GM21723 (cell line): ENCODE measurements around the gene RGL4.
"Not testable (repeated sequence)": the region's sequence is repeated elsewhere in the genome, so short reads cannot be mapped to it uniquely, and the experiment has no call there.

ENCODE experiments used
- ATAC-seq: cut with Tn5 transposase; IDR thresholded peaks from one replicate; pipeline ENCODE4 v1.9.1; 2021; ENCODE audit warnings: mild to moderate bottlenecking, moderate library complexity; ENCODE audit not compliant: unreplicated experiment

RGL4 gene, protein sequence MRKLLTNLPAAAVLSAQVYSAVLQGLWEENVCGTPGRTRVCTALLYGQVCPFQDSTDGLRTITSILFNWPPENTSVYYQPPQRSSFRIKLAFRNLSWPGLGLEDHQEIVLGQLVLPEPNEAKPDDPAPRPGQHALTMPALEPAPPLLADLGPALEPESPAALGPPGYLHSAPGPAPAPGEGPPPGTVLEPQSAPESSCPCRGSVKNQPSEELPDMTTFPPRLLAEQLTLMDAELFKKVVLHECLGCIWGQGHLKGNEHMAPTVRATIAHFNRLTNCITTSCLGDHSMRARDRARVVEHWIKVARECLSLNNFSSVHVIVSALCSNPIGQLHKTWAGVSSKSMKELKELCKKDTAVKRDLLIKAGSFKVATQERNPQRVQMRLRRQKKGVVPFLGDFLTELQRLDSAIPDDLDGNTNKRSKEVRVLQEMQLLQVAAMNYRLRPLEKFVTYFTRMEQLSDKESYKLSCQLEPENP

DNA sequence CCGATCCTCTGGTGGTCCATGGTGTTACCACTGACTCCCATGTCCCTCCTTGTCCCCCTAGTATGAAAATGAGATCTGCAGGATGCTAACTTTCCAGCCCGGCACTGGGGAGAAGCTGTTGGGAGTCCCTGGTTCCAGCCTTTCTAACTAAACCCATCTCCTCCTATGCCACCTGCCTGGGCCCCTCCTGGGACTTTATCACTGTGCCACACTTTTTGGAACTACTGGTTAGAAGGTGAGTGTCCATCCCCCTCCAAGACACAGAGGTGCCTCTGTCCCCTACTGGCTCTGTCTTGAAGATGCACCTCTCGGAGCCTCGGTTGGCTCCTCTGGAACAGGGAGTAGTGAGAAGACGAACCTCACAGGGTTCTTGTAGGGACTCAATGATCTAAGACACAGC lies at the start of gene RGL4:
Gene RGL4, plus strand, starts transcription at position 301 of the 400 bp plus-strand sequence. CDS start 1,018 bp downstream, outside the sequence.
- ATAC-seq = no peak

DNA sequence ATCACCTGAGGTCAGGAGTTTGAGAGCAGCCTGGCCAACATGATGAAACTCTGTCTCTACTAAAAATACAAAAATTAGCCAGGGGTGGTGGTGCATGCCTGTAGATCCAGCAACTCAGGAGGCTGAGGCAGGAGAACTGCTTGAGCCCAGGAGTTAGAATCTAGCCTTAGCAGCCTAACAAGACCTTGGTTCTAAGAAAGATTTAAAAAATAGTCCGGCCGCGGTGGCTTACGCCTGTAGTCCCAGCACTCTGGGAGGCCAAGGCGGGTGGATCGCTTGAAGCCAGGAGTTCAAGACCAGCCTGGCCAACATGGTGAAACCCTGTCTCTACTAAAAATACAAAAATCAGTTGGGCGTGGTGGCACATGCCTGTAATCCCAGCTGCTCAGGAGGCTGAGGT lies 44.3 kb upstream of the RGL4 start:
- ATAC-seq = not testable (repeated sequence)

DNA sequence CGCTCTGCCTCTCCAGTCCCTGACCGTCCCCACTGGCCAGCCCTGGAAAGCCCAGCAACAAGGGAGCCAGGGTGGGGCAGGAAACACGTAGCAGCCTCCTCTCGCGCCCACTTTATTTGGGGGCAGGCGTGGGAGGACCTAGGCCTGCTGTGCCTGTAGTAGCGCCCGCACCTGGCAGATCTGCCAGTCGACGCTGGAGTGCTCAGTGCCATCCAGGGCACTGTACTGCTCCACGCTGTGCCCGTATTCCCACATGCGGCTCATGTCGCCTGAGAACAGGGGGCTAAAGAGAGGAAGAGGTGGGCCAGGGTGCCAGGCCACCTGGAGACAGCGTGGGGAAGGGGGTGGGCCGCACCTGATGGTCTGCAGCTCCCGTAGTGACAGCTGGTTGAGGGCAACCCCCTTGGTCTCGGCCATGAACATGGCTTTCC lies 41.7 kb upstream of the RGL4 start:
- ATAC-seq = no peak

DNA sequence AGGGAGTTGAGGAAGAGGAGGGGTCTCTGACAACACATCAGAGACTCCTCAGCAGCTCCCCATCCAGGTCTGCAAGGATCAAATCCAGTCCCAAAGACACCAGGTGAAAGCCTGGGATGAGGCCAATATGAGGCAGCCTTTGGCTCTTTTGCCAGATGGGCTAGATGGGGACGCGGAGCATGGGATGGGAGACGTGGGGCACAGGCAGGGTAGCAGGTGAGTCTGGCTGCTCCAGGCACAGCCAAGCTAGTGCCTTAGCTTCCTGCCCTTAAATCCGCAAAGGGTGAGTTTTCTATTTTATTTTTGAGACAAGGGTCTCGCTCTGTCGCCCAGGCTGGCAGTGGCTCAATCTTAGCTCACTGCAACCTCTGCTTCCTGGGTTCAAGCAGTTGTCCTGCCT lies 39.1 kb upstream of the RGL4 start:
- no peak for ATAC-seq

DNA sequence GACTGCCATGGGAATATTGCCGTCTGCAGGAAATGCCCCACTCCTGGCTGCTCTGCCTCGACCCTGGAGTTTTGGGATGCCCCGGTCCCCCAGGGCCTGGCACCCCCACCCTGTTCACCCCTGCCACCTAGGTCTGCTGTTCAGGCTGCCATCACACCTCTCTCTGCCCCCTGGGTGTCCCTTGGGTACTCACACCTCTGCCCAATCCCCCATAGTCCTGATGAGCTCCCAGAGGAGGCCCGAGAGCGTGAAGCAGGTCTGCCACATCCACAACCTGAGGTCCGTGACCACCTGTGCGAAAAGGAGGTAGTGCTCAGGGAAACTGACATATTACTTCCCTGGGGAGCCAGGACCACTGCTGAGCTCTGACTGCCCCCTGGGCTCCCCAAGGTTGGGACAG lies 38.5 kb upstream of the RGL4 start:
- ATAC-seq = no peak

DNA sequence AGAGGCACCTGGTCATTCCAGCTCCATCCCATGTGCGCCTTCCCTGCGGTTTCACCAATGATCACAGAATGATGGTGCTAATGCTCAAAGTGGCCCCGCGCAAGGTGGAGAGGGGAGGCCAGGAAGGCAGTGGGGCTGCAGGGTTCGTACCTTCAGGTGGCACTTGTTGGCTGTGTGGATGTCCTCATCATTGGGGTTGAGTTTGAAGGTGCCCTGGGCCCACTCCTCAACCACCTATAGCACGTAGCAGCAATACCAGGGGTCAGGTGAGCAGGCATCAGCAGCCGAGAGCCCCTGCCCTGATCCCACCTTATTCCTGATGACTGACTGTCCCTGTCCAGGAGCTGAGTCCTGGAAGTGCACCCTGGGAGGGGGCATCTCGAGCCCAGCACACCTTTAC lies 38.1 kb upstream of the RGL4 start:
- no peak for ATAC-seq

DNA sequence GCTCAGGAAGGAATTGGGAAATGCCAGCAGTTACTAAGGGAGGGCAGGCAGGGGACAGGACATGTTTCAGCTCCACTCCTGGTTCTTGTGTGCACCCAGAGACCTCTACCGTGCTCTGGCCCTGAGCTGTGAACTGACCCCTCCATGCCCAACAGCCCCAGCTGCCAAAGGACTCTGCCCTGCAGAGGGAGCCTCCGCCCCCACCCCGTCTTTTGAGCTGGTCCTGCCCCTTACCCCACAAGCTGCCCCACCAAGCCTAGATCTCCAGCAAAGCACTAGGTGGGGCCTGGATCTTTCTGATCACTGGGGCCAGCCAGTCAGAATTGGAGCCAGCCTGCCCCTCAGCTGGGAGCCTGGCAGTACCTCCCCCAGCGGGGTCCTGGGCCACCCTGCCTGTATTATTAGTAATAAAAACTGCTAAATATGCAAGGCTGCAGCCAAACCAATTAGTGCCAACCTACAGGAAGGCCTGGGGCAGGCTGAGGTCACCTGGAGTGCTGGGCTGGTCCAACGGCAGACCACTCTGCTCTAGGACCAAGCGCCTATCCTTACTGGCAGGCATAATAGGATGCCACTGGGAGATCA lies 34.8 kb upstream of the RGL4 start:
- no peak for ATAC-seq

DNA sequence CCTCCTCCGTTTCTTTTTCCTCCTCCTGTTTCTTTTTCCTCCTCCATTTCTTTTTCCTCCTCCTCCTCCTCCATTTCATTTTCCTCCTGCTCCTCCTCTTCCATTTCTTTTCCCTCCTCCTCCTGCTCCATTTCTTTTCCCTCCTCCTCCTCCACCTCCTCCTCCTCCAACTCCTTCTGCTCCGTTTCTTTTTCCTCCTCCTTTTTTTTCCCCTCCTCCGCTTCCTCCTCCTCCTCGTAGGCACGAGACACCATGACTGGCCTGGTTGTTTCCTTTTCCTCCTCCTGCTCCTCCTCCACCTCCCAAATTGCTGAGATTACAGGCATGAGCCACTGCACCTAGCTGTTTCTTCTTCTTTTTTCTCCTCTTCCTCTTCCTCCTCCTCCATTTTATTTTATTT lies 33.1 kb upstream of the RGL4 start:
- no peak for ATAC-seq

DNA sequence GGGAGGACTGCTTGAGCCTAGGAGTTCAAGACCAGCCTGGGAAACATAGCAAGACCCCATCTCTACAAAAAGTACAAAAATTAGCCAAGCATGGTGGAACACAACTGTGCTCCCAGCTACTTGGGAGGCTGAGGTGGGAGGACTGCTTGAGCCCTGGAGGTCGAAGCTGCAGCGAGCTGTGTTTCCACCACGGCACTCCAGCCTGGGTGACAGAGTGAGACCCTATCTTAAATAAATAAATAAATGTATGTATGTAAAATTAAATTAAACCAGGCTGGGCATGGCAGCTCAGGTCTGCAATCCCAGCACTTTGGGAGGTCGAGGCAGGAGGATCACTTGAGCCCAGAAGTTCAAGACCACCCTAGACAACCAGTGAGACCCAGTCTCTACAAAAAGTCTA lies 30.4 kb upstream of the RGL4 start:
- not testable (repeated sequence) for ATAC-seq

DNA sequence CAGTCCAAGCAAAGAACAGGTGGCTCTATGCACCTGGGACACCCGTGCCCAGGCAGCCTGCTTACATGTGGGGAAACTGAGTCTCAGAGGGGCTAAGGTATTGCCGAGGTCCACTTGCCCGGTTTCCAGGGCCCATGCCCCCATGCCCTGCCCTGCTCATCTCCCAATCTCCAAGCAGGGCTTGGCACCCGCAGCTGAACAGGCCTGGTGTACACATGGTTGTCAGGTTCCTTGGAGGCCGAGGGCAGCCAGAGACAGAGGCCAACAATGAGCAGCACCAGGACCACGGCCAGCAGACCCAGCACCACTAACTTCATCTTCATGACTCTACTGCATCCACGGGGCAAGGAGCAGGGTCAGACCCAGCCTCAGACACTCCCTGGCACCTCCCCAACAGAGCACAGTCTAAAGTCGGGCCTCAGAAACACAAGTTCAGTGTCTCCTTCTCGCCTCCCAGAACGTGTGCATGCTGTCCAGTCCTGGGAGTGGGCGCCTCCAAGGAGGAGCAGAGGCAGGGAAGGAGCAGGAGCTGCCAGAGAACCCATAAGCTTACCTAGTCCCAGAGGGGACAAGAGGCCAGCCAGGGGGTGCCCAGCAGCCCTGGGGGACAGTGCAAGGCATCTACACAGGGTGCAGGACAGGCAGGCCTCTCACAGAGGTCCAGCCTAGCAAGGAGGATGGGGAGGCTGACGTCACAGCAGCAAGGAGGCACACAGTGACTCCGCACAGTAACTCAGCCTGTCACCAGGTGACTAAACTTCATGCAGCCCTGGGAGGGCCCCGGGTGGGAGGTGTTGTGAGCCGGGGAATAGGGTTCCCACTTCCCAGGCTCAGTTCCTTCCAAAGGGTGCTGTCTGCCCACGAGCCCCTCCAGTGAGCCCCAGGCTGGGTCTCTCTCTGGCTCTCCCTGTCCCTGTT lies 20.2 kb upstream of the RGL4 start:
- ATAC-seq = no peak

DNA sequence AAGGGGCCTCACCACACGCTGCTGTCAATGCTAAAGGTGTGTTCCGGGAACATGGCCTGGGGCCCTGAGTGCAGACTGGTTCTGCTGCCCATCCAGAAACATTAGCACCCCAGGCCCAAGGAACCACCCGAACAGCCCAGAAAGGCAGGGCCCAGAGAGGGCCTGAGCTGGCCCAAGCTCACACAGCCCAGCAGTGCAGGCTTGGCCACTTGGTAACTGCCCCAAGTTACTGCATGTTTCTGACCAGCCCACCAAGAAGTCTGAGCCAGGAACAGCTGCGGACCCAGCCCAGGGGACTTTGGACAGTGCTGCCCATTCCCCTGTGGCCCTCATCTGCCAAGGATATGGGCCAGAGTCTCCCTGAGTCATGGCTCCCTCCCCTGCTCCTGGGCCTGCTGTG lies 19.4 kb upstream of the RGL4 start:
- ATAC-seq = not testable (repeated sequence)

DNA sequence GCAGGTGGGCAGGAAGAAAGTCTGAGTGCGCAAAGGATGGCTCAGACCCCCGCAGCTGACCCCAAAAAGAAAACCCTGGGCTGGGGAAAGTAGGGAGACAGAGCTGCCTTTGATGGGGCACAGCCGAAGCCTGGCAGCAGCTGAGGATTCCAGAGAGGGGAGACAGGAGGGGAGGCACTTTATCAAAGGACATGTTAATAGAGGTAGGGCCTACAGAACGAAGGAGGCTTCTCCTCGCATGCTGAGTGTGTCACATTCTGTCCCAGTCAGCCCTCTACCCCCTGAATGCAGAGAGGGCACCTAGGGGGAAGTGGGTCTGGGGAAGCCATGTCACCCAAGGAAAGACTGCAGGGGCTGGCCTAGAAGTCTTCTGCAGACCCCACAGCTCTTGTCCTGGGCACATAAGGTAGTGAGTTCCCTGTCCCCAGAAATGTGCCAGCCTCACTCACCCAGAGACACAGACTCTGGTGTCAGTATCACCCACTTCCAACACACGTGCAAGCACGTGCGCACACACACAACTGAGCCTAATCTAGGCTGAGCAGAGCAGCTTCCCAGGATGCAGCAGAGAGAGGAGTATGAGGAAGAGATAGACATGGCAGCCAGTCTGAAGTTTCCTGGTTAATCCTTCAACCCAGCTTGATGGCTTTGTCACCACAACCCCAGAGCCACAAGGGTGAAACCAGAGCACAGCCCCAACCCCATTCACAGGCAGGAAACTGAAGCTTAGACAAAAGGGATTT lies 18.3 kb upstream of the RGL4 start:
- not testable (repeated sequence) for ATAC-seq

DNA sequence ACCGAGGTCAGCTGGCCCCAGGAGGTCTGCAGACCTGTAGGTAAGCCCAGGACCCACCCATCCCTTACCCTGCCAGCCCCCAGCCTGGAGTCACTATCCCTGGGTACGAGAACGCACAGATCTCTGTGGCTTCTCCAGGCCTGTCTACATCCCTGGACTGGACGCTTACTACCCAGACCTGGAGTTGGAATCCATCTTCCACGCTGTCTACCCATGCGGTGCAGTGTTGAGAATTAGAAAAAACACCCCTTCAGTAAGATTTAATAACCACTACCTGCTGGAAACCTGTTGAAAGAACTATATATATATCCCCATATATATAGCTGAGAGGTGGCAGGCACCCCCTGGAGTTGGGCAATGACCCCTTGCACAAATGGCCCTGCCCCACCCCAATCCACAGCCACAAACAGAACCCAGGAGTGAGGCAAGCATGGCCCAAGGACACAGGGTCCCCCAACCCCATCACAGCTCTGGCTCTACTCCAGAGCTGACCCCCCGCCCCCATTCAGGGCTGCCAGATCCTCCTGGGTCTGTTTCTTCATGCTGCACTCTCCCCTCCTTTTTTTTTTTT lies 17.7 kb upstream of the RGL4 start:
- no peak for ATAC-seq

DNA sequence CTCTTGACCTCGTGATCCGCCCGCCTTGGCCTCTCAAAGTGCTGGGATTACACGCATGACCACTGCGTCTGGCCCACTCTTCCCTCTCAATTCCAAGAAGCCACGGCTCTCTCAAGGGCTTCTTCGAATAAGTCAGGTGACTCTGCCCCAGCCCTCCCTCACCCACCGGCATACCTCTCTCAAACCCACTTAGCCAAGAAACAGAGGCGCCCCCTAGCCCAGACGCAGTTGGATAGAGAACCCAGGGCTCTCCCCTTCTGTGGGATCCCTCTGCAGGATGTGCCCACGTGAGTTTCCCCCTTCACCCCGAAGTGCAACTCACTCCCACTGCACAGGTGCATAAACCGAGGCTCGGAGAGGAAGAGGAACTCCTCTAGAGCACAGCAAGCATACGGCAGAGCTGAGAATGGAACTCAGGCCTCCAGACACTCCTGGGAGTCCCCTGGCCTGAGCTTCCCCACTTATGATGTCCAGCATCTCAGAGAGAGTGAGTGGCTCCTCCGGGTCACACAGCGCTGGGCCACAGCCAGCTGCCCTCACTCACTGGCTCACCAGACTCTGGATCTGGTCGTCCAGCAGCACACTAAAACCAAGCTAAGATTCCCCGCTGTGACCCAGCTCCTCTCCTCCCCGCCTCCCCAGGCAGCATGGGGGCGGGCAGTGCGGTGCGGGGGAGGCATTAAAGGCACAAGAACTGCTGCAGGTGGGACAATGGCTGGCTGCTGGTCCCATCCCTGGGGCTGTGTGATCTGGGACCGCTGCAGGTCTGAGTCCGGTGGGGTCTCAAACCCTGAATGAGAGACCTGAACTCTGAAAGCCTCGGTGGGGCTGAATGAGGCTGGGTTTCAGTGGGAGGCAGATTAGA lies 16.8 kb upstream of the RGL4 start:
- no peak for ATAC-seq

DNA sequence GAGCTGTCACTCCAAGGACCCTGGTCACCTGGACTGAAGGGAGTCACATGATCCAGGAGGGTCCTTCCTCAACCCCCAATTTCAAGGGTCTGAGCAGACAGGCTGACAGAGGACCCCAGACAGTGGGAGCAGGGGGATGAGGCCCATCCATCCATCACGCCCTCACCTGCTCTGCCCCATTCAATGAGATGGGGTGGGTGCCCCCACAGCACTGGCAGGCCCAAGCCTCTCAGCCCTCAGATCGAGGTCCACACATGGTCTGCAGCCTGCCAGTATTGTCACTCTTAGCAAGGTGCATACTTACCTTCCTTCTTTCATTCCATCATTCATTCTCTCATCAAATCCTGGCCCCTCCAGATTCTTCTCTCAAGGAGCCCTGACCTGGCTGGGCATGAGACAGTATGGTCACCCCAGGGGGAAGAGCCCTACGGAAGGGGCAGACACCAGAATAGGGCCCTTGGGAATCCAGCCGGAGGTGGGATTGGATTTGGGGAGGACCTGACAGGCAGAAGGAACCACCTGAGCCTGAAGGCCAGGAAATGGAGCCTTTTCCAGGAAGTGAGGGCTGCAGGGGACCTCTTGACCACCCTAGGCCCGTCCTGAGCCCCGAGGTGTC lies 15.8 kb upstream of the RGL4 start:
- ATAC-seq = not testable (repeated sequence)

DNA sequence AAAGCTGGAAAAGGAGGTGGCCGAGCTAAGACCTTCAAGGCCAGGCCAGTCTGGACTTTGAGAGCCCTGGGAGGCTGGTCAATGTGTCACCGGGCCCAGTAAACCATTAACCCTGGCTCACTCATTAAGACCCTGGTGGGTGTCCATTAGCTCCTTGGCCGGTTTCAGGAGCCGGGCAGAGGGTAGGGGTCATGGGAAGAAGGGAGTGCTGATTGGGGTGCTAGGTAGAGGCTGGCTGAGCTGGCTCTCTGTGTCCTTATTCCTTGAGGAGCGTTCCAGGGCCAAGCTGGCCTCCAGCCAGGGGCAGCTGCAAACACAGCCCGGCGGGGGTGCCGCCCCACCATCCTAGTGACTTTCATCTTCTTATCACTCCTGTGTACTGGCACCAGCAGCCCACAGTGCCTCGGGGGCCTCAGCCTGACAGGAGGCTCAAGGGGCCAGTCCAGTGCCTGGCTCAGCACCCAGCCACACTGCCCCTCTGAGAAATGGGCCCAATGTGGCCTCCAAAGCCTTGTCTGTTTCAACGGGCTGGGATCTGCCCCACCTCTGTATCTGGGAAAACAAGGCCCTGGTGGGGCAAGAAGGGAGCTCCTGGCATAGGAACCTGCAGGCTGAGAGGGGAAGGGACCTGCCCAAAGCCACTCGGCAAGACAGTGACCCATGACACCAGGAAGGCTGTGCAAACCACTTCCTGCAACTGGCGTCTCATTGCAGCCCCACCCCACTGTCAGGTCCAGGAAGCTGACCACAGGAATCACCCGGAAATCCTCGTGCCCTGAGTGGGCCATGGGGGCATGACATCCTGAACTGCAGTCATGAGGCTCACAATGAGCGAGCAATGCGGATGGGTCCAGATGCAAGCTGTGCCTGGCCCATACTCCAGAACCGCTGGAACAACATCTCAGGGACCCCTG lies 15.1 kb upstream of the RGL4 start:
- ATAC-seq = no peak

DNA sequence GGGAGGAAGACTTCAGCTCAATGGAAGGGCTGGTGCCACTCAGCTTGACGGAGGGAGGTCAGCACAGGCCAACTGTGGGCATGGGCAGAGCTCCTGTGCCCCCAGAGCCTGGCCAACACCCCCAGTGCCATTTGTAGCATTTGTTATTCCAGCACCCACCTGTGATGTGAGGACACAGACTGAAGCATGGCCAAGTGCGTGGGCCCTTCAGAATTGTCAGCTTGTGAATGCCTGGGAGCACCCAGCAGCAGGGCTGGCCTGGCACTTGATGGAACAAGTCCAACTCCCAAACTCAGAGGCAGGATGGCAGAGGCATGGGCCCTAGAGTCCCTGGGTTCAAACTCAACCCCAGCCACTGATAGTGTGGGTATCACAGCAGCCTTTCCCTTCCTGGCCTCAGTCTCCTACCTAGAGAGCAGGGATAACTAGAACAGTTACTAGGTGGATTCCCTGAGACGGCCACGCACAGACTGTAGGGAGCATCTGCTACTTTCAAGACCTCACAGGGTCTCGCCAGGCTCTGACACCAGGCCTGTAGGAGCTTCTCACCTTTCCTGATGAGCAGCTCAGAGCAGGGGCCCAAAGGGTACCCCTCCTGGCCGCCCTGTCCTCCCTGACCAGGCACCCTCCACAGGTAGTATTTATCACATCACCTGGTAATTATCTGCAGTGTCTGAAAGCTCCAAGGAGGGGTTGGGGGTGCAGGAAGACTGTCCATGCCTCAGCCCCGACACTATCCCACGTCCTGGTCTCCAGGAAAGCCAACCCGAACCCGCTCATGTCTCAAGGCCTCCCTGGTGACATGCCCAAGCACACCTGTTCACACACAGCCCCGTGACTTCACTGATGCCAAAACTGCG lies 13.7 kb upstream of the RGL4 start:
- not testable (repeated sequence) for ATAC-seq
